Measurements from ENCODE around the gene SMYD4. TPM values are rescaled to one million over a fixed set of nuclear protein-coding genes. Genes with fewer than 3 reads are reported as not detected.

The SMYD4 gene
- total and polyA plus RNA-seq, 10 of the 15 experiments (the other 5 are each of a cell fraction or from before 2014, with no cell fraction given): 2.1 to 18.8 (median 13.7) TPM

GRCh38 chr17:1750628-1751027 is 79.1 kb downstream of the SMYD4 start (continued):
- TF ChIP-seq ZNF592 (IDR thresholded peaks at IDR 0.05) (no peak), CBFB (IDR thresholded peaks at IDR 0.05; ENCODE audit: low read depth) (no peak)

GRCh38 chr17:1746975-1747543 is 82.6 kb downstream of the SMYD4 start:
- Histone ChIP-seq H2AFZ (ENCODE audit: control insufficient read depth, low read depth, low read length) (no peak overlapping the region), H3K4me2 (ENCODE audit: control insufficient read depth, insufficient read depth) (no peak overlapping the region), H3K9ac (ENCODE audit: control insufficient read depth, insufficient read depth, low read length) (no peak overlapping the region), H3K4me1 (ENCODE audit: control insufficient read depth, insufficient read depth, low read length) (no peaks in the 10 kb centered on the region), H4K20me1 (ENCODE audit: control insufficient read depth, insufficient read depth) (no peaks in the 10 kb centered on the region), H3K79me2 (ENCODE audit: control insufficient read depth, insufficient read depth, low read length) (no peaks in the 10 kb centered on the region), H3K36me3 (ENCODE audit: control insufficient read depth in 2 of 2, insufficient read depth in 2 of 2, low read length in 1 of 2) (no peaks in the 10 kb centered on the region; a peak in 1 of 4 replicates), H3K9me3 (replicated peaks; ENCODE audit: control insufficient read depth, insufficient read depth, low read length) (no peaks in the 10 kb centered on the region), H3K27me3 (replicated peaks in 1 of 2; ENCODE audit: control insufficient read depth in 2 of 2, insufficient read depth in 2 of 2, low read length in 1 of 2) (no peaks in the 10 kb centered on the region), H3K27ac (ENCODE audit: control insufficient read depth, insufficient read depth) (no peak overlapping the region), H3K4me3 (no peak overlapping the region)
- no TSS peak for BruUV-seq (replicated peaks)
- ChIA-PET POLR2A (interaction anchor here (0.6 kb wide), 1 partner anchor 359 kb away, joined by 5 read pairs; no protein-coding TSS in a partner anchor), SMC1A (ENCODE audit: uncharacterized antibody, unreplicated experiment) (no interaction called here), RAD21 (ENCODE audit: unreplicated experiment) (no interaction called here), CTCF (no interaction called here)
- WGBS (ENCODE audit: insufficient coverage, insufficient replicate concordance, low lambda C conversion rate, missing lambda C conversion rate): 59% methylated on average over 20 of the region's 22 CpGs
- intact Hi-C loops (cut with micrococcal nuclease; ENCODE audit: unreplicated experiment) (no loop called here), in situ Hi-C loops (cut with MboI) (no loop called here)
- no peak for TF ChIP-seq MEF2B (IDR thresholded peaks at IDR 0.05; ENCODE audit: partially characterized antibody, poor library complexity, severe bottlenecking)
- no peak for TF ChIP-seq PML (IDR thresholded peaks at IDR 0.05; ENCODE audit: low read length)
- no peak for TF ChIP-seq HDAC6 (IDR thresholded peaks at IDR 0.05; ENCODE audit: unreplicated experiment)
- TF ChIP-seq NKRF (conservative IDR thresholded peaks at IDR 0.05): no peak
- no peak for TF ChIP-seq POLR2AphosphoS2 (IDR thresholded peaks at IDR 0.05; ENCODE audit: low read depth, low read length)
- no peak for TF ChIP-seq MTA3 (IDR thresholded peaks at IDR 0.05; ENCODE audit: borderline replicate concordance, low read length)
- TF ChIP-seq RELB (IDR thresholded peaks at IDR 0.05; ENCODE audit: low read depth): no peak
- no peak for TF ChIP-seq LARP7 (IDR thresholded peaks at IDR 0.05)
- no peak for TF ChIP-seq BCLAF1 (IDR thresholded peaks at IDR 0.05)
- TF ChIP-seq ZNF217 (IDR thresholded peaks at IDR 0.05): no peak
- FAIRE-seq (no peak), DNase-seq (ENCODE audit: low read depth, low spot score) (no peak), ATAC-seq (no peak)

All from GM12878 (cell line).